ENCODE results near the gene GMPR2. TPM values are rescaled to one million over a fixed set of nuclear protein-coding genes. Genes with fewer than 3 reads are reported as not detected.
A peak's percentile ranks its signal among the peaks of the same experiment; 100 is the strongest.

Gene GMPR2
- total and polyA plus RNA-seq, 2 of the 13 experiments (the other 11 are each of a cell fraction or from before 2014, with no cell fraction given) = 210 to 273 TPM

GRCh38 chr14:24271134-24271833 is 38.6 kb downstream of the GMPR2 start, which contains the start of gene RABGGTA (continued):
- TF ChIP-seq THRA (CRISPR knock-in tag; IDR thresholded peaks at IDR 0.05; ENCODE audit: borderline replicate concordance) (peak; percentile 90; the same call in 1 of the 2 replicates), HMGXB3 (CRISPR knock-in tag; IDR thresholded peaks at IDR 0.05; ENCODE audit: borderline replicate concordance) (peak; percentile 89), ZNF75D (CRISPR knock-in tag; IDR thresholded peaks at IDR 0.05; ENCODE audit: borderline replicate concordance) (peak; percentile 87; the same call in 1 of the 2 replicates), TFDP1 (CRISPR knock-in tag; IDR thresholded peaks at IDR 0.05; ENCODE audit: borderline replicate concordance) (peak; percentile 97; the same call in 1 of the 2 replicates), KMT2A (CRISPR knock-in tag; IDR thresholded peaks at IDR 0.05) (peak; percentile 99), ZNF557 (CRISPR knock-in tag; IDR thresholded peaks at IDR 0.05) (peak; percentile 99), ZMYM3 (CRISPR knock-in tag; IDR thresholded peaks at IDR 0.05) (peak; percentile 21; the same call in 1 of the 2 replicates), MXD3 (CRISPR knock-in tag; IDR thresholded peaks at IDR 0.05) (peak; percentile 99), ZNF562 (CRISPR knock-in tag; IDR thresholded peaks at IDR 0.05; ENCODE audit: borderline replicate concordance) (peak; percentile 78; the same call in 1 of the 2 replicates), POLR2AphosphoS5 (IDR thresholded peaks at IDR 0.05; ENCODE audit: low read depth, low read length) (peak; percentile 93), SP5 (CRISPR knock-in tag; IDR thresholded peaks at IDR 0.05; ENCODE audit: borderline replicate concordance, low read depth) (peak; percentile 60; the same call in 1 of the 2 replicates), RARG (CRISPR knock-in tag; IDR thresholded peaks at IDR 0.05; ENCODE audit: low read depth) (peak; percentile 69; the same call in 1 of the 2 replicates), DNMT1 (CRISPR knock-in tag; IDR thresholded peaks at IDR 0.05) (peak; percentile 100), TSC22D2 (CRISPR knock-in tag; IDR thresholded peaks at IDR 0.05; ENCODE audit: borderline replicate concordance) (peak; percentile 91), YEATS2 (CRISPR knock-in tag; IDR thresholded peaks at IDR 0.05; ENCODE audit: borderline replicate concordance) (peak; percentile 98), ZFP91 (CRISPR knock-in tag; IDR thresholded peaks at IDR 0.05; ENCODE audit: borderline replicate concordance) (peak; percentile 99), ZKSCAN5 (CRISPR knock-in tag; IDR thresholded peaks at IDR 0.05) (peak; percentile 71), ZMYM4 (CRISPR knock-in tag; IDR thresholded peaks at IDR 0.05) (peak; percentile 100), KAT2B (IDR thresholded peaks at IDR 0.05; ENCODE audit: borderline replicate concordance, low read depth, low read length) (no peak), BORCS8-MEF2B (CRISPR knock-in tag; IDR thresholded peaks at IDR 0.05) (peak; percentile 99), RFX1 (IDR thresholded peaks at IDR 0.05) (no peak)
